Measurements from ENCODE around the gene HS6ST3.

The HS6ST3 gene

DNA sequence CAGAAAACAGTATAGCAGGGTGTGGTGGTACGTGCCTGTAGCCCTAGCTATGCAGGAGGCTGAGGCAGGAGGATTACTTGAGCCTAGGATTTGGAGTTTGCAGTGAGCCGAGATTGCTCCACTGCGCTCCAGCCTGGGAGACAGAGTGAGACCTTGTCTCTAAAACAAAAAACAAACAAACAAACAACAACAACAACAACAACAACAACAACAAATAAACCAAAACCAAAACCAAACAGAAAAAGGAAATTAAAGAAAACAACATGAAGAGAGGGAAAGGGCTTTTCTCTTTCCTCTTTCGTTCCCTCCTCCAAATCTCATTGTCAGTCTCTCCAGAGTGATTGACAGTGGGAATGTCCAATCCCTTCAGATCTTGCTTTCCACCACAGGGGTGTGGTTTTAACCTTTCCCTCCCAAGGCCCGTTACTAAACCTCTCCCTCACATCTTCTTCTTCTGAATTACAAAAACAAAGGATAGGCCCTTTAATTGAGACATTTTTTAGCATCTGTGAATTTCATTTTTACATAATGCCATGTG, 341.2 kb downstream of the HS6ST3 start:
- no peak for FAIRE-seq
- no peak for DNase-seq (ENCODE audit: insufficient read length, low spot score)
- TF ChIP-seq POLR2A (IDR thresholded peaks at IDR 0.05; ENCODE audit: low read depth, low read length): no peak

DNA sequence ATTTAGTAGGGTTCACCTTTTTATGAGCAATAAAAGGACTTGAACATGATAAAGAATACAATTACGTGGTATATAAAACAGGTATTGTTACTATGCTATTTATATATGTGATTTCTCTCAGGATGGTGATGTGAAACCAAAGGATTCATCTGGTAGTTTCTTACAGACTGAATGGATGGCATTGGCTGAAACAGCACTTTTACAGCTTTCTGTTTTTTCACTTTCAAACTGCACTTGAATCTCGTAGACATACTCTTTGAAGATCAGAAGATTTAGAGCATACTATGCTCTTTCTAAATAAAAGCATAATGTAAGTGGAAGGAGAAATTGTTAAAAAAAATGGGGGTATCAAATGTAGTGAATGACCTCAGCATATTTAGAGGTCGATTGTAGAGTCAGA, 354.8 kb downstream of the HS6ST3 start:
- no peak for FAIRE-seq

DNA sequence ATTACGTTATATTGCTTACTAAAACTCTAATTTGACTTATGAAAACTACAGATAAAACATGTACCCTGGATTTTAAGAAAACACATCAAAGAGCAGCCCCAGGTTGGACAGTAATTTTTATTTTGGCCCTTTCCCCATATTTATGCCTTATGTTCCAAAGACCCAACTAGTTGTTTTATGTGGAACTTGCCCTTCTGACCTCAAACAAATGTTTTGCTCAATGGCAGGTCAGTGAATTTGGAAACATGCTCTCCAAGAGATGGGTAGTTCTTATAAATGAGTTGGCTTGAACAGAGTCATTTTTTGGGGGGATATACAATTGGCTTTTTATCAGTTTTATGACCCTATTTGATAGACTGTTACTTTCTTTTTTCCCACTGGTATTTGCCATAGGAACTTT, 360.0 kb downstream of the HS6ST3 start:
- no peak for TF ChIP-seq POLR2A (IDR thresholded peaks at IDR 0.05; ENCODE audit: low read depth, low read length)
- FAIRE-seq: no peak
- DNase-seq (ENCODE audit: insufficient read length, low spot score): no peak

More for the DNA sequence above, 354.8 kb downstream of the HS6ST3 start:
- DNase-seq (ENCODE audit: insufficient read length, low spot score): no peak
- TF ChIP-seq POLR2A (IDR thresholded peaks at IDR 0.05; ENCODE audit: low read depth, low read length): no peak

DNA sequence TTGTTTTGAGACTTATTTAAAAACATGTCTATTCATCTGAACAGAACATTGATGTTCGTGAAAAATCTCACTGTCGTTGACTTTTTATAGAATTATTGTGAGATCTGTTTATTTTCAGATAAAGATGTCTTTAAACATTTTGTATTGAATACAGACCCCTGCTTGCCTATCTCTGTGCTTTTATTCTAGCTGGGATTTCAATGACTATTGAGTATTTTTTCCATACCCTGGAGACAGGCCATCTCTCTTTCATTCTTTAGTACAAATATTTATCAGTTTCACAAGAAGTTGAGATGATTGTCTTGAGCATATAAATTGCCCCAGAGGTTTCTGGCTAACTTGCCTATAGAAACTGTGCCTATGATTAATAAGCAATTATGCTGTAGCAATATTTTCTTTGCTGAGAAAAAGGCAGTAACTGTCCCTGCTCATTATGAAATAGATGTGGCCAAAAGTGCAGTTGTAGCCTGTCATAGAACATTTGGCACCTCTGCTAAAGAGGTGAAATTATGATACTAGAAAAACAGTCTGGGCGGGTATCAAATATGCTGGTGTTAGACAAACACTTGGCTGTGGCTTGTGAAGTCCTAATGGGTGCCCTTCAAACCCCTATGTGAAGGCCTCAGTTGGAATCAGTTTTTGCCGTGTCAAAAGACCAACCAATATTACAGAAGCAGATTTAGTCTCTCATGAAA, 360.6 kb downstream of the HS6ST3 start:
- TF ChIP-seq POLR2A (IDR thresholded peaks at IDR 0.05; ENCODE audit: low read depth, low read length): no peak
- FAIRE-seq (no peak), DNase-seq (ENCODE audit: insufficient read length, low spot score) (no peak)

DNA sequence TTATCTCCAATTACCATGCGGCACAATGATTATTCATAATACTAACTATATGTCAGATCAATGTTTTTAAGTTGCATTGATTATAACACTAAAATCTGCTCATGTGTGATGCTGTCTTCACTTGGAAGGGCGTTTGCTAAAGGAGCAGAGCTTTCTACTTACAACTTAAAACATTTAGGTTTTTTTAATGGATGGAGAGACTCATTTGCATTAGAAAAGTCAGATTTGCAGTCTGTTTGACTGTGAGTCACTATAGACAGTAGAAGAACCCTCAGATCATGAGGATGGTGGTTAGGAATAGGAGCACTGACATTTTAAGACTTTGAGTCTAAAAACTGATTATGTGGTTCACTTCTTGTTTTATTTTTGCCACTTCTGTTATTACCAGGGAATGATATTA, 364.6 kb downstream of the HS6ST3 start:
- no peak for TF ChIP-seq POLR2A (IDR thresholded peaks at IDR 0.05; ENCODE audit: low read depth, low read length)
- FAIRE-seq: no peak
- no peak for DNase-seq (ENCODE audit: insufficient read length, low spot score)

DNA sequence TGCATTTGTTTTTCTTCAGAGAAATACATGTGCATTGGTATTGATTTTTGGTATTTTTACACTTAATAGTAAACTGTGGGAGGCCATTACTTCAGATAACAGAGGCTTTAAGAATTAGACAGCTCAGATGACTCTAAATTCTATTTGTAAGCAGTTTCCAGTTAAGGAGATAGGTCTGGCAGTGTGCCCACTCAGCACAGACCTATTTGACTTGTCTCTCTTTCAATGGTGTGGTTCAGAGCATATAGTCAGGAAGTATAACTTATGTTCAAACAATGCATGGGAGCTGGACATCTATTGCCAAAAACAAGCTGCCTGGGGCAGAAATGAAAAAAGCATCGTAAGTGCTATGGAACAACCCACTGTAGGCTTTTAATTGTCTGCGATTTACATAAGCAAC, 370.7 kb downstream of the HS6ST3 start:
- FAIRE-seq (no peak), DNase-seq (ENCODE audit: insufficient read length, low spot score) (no peak)
- no peak for TF ChIP-seq POLR2A (IDR thresholded peaks at IDR 0.05; ENCODE audit: low read depth, low read length)

DNA sequence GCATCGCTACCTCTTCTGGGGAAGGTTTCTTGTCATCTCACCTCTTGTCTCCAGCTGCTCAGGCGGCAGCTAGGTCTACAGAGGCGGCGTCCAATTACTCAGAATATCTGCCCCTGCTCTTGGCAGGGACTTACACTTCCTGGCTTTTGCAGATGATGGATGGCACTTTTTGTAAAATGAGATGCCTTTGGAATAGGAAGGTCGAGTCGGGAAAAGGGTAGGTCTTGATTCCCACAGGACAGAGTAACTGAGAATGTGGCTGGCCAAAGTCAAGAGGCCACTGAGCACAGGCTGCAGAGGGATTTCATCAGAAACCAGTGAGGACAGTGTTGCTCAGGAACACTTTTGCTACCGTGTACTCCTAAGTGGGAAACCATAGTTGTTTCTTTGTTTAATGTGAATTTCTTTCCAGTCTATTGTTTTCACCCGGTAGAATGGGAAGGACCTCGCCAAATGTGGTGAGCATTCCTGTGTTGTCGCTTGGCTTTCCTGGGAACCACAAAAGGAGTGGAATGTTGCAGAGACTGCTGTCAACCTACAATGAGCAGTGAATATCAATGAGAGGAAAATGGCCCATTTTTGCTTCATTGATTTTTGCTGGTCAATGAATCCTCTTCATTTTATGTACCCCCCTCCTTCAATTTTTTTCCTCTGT, 383.7 kb downstream of the HS6ST3 start:
- DNase-seq (ENCODE audit: insufficient read length, low spot score) (no peak), FAIRE-seq (no peak)
- TF ChIP-seq POLR2A (IDR thresholded peaks at IDR 0.05; ENCODE audit: low read depth, low read length): no peak

DNA sequence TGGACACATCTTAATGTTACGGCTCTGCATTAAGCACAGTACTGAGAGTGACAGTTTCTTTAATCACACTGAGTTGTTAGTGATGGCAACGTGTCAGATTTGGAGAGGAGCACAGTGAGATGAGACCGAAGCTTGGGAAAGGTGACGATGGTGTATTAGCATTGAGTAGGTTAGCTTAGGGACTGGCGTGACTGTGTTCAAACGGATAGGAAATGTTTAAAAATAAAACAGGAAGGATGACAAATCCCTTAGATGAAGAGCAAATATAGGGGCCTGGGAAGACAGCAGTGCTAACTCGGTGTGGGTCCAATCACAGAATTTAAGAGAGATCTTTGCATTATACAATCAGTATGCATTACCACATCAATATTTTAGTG, 384.3 kb downstream of the HS6ST3 start:
- TF ChIP-seq POLR2A (IDR thresholded peaks at IDR 0.05; ENCODE audit: low read depth, low read length): no peak
- DNase-seq (ENCODE audit: insufficient read length, low spot score): no peak
- no peak for FAIRE-seq

DNA sequence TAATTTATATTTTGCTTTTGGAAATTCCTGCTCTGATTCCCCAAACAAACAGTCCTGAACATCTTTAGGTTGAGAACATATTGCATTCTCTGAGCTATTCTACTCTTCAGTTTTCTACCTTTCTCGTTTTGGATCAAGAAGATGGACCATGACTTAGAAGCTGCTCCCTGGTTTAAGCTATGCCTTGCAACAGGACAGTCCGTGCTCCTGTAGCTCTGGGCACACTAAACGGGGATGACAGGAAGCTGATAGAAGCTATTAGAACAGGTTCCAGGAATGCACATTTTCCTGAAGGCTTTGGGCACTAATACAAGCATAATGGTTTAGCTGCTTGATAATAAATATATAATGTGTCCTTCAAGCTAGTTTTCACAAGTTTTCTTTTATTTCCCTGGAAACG, 385.2 kb downstream of the HS6ST3 start:
- no peak for FAIRE-seq
- no peak for DNase-seq (ENCODE audit: insufficient read length, low spot score)
- TF ChIP-seq POLR2A (IDR thresholded peaks at IDR 0.05; ENCODE audit: low read depth, low read length): no peak

DNA sequence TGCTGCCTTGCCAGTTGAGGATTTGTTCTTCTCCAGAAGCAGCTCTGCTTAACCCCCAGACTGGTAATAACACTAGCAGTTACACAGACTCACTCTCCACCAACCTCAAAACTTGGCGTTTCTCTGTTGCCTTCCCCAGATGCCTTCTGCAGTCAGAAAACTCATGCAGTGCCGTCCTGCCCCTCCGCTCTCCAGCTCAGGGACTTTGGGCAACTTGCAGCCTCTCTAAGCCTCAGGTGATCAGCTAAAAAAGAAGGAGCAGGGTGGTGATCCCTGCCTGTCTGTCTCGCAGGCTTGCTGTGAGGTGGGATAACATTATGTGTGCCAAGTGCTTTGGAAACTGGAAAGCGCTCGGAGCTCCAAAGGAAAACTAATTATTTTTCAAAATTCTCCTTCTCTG, 391.6 kb downstream of the HS6ST3 start:
- DNase-seq (ENCODE audit: insufficient read length, low spot score) (no peak), FAIRE-seq (no peak)
- TF ChIP-seq POLR2A (IDR thresholded peaks at IDR 0.05; ENCODE audit: low read depth, low read length): no peak

DNA sequence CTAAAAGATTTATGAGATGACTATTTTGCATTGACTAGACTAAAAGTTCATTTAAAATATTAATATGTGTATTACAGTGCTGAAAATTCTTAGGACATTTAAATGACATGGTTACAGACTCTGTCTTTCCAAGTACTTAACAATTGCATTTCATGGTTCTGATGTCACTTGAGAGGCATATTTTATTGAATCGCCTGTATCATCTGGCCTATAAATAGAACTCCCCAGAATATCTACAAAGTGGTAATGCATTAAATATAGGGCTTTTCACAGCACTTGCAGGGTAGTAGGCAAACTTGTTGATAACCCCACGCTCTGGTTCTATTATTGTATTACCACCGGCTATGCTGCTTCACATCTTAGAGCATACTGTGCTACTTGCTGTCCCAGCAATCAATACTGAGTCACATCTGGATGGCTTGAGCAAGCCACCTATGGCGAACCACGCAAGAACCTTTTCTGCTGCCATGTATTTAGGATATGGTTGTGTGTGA, 400.6 kb downstream of the HS6ST3 start:
- no peak for TF ChIP-seq POLR2A (IDR thresholded peaks at IDR 0.05; ENCODE audit: low read depth, low read length)
- no peak for FAIRE-seq
- no peak for DNase-seq (ENCODE audit: insufficient read length, low spot score)

DNA sequence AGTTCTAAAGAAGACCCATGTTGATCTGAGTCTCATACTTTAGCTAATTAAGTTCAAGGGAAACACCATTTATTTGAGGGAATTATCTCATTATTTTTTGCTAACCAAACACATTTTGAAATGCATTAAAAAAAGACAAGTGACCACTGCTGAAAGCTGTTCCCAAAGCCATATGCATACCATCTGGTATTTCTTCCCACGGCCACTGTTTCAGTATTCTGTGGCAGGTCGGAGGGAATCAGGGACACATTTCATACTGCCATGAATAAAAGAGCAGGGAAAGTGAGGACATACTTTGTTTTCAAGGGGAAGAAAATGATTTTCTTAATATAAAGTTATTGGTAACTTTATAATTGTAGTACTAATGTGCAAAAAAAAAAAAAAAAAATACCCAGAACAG, 401.2 kb downstream of the HS6ST3 start:
- no peak for DNase-seq (ENCODE audit: insufficient read length, low spot score)
- TF ChIP-seq POLR2A (IDR thresholded peaks at IDR 0.05; ENCODE audit: low read depth, low read length): no peak
- FAIRE-seq: no peak

DNA sequence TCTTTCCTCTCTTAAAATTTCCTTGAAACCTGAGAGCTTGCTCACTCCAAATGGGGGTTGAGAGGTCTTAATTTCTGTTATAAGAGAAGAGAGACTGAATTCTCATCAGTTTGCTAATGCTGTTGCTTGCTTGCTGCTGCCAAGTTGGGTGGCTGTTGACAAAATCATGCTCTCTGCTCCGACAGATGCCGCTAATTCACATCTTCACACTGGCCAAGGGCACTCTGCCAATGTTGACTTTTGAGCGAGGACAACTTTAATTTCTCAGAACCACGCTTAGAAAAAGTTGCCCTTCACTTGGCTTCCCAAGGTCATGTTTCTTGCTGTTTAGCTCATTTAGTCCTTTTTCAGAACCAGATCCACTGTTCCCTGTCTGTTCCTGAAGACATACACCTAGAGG, 402.9 kb downstream of the HS6ST3 start:
- FAIRE-seq: no peak
- DNase-seq (ENCODE audit: insufficient read length, low spot score): no peak
- TF ChIP-seq POLR2A (IDR thresholded peaks at IDR 0.05; ENCODE audit: low read depth, low read length): no peak

DNA sequence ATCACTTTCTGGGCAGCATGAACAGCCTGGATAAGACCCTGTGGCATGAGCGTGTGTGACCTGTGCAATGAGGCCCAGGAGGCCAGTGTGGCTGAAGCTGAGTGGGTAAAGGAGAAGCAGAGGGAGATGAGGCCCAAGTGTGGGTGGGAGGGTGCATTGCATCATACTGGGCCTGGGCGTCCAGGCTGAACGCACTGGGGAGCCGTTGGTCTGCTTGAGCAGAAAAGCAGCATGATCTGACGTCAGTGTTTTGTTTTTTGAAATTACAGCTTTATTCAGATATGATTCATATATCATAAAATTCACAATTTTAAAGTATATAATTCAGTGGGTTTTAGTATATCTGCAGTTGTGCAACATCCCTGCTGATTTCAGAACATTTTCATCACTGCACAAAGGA, 409.7 kb downstream of the HS6ST3 start:
- DNase-seq (ENCODE audit: insufficient read length, low spot score) (no peak), FAIRE-seq (no peak)
- TF ChIP-seq POLR2A (IDR thresholded peaks at IDR 0.05; ENCODE audit: low read depth, low read length): no peak

DNA sequence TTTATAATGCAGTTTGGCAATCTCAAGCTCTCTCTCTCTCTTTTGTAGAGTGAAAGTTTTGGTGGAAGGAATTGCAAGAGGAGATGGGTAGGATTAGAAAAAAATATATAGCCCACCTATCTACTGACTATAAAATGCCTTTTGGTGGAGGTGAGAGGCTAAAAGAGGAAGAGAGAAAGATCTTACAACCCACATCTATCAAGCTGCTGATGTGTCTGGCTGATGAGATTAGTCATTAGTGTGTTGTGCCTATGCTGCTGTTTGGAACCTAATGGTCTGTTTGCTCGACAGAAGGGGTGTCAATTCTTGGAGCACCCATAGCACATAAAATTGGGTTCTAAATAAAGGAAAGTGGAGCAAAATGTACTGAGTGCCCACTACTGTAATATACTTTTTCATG, 411.0 kb downstream of the HS6ST3 start:
- no peak for FAIRE-seq
- TF ChIP-seq POLR2A (IDR thresholded peaks at IDR 0.05; ENCODE audit: low read depth, low read length): no peak
- DNase-seq (ENCODE audit: insufficient read length, low spot score): no peak
